NCI-H446 treated with DMSO at 0.1 percent for 48 hours (cell line): ENCODE measurements around the gene CALB2.
"Not testable (repeated sequence)": the region's sequence is repeated elsewhere in the genome, so short reads cannot be mapped to it uniquely, and the experiment has no call there.

Experiments used
- DNase-seq: peaks from one replicate; lab custom pipeline; 2025; lab: John Stamatoyannopoulos, UW

The CALB2 gene

GRCh38 chr16:71358464-71358998, at the start of gene CALB2:
Gene CALB2, plus strand, starts transcription at chr16:71358723. Its CDS starts 70 bp downstream, at chr16:71358793.
- DNase-seq, result no peak

- no peak for DNase-seq
Observed at GRCh38 chr16:71311553-71312158, 46.9 kb upstream of the CALB2 start.

- not testable (repeated sequence) for DNase-seq
Observed at GRCh38 chr16:71313591-71313990, 44.9 kb upstream of the CALB2 start.

GRCh38 chr16:71315269-71315668, 43.3 kb upstream of the CALB2 start:
- DNase-seq, result no peak

- no peak for DNase-seq
Observed at GRCh38 chr16:71319999-71320398, 38.5 kb upstream of the CALB2 start.

GRCh38 chr16:71327720-71328119, 30.8 kb upstream of the CALB2 start:
- DNase-seq, result no peak

- no peak for DNase-seq
Observed at GRCh38 chr16:71328151-71328550, 30.4 kb upstream of the CALB2 start.

GRCh38 chr16:71337631-71338030, 20.9 kb upstream of the CALB2 start:
- no peak for DNase-seq

- no peak for DNase-seq
Observed at GRCh38 chr16:71338193-71338592, 20.3 kb upstream of the CALB2 start.

GRCh38 chr16:71338632-71339031, 19.9 kb upstream of the CALB2 start:
- no peak for DNase-seq

- no peak for DNase-seq
Observed at GRCh38 chr16:71339236-71340171, 19.0 kb upstream of the CALB2 start.

- no peak for DNase-seq
Observed at GRCh38 chr16:71340406-71340805, 18.1 kb upstream of the CALB2 start.

GRCh38 chr16:71341881-71342280, 16.6 kb upstream of the CALB2 start:
- no peak for DNase-seq

GRCh38 chr16:71343078-71343477, 15.4 kb upstream of the CALB2 start:
- DNase-seq, result no peak

- DNase-seq, result no peak
Observed at GRCh38 chr16:71344315-71344905, 14.1 kb upstream of the CALB2 start.

- DNase-seq, result no peak
Observed at GRCh38 chr16:71345031-71345430, 13.5 kb upstream of the CALB2 start.

- no peak for DNase-seq
Observed at GRCh38 chr16:71347146-71347545, 11.4 kb upstream of the CALB2 start.

GRCh38 chr16:71348262-71349085, 10.0 kb upstream of the CALB2 start:
- no peak for DNase-seq

GRCh38 chr16:71350821-71351557, 7.5 kb upstream of the CALB2 start:
- DNase-seq, result no peak

- no peak for DNase-seq
Observed at GRCh38 chr16:71351558-71351901, 7.0 kb upstream of the CALB2 start.

GRCh38 chr16:71352466-71352865, 6.1 kb upstream of the CALB2 start:
- no peak for DNase-seq
